ENCODE results near the gene STUM.

GRCh38 chr1:226656601-226657277 is 108.2 kb downstream of the STUM start:
- TF ChIP-seq GATA2 (IDR thresholded peaks at IDR 0.05; ENCODE audit: low read depth, low read length) (no peak), GATA3 (IDR thresholded peaks at IDR 0.05; ENCODE audit: low read depth, low read length) (no peak)

Data from SH-SY5Y (cell line).